ENCODE data around the gene TMEM63A.

DNA sequence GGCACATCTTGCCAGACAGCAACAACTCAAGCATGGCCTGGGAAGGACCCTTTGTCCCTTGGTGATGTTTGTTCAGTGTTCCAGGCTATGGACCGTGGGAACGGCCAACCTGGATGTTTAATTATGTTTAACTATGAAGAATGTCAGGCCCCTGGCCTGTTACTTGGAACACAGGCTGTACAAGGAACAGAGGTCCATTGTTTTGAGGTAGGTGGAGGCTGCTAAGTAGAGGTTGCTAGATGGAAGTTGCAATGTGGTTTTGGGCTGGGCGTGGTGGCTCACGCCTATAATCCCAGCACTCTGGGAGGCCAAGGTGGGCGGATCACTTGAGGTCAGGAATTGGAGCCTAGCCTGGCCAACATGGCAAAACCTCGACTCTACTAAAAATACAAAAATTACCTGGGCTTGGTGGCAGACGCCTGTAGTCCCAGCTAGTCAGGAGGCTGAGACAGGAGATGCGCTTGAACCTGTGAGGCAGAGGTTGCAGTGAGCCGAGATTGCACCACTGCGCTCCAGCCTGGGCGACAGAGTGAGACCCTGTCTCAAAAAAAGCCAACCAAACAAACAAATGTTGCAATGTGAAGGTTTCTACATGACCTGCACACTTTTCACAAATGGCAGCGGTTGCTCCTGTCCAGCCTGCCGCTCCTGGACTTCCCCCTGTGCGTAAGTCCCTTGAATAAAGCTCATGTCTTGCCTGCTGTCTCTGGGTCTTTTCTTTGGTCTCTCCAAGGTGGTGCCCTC, 9.2 kb upstream of the TMEM63A start:
- TF ChIP-seq POLR2A (IDR thresholded peaks at IDR 0.05), result no peak
- TF ChIP-seq, protein P1, sequence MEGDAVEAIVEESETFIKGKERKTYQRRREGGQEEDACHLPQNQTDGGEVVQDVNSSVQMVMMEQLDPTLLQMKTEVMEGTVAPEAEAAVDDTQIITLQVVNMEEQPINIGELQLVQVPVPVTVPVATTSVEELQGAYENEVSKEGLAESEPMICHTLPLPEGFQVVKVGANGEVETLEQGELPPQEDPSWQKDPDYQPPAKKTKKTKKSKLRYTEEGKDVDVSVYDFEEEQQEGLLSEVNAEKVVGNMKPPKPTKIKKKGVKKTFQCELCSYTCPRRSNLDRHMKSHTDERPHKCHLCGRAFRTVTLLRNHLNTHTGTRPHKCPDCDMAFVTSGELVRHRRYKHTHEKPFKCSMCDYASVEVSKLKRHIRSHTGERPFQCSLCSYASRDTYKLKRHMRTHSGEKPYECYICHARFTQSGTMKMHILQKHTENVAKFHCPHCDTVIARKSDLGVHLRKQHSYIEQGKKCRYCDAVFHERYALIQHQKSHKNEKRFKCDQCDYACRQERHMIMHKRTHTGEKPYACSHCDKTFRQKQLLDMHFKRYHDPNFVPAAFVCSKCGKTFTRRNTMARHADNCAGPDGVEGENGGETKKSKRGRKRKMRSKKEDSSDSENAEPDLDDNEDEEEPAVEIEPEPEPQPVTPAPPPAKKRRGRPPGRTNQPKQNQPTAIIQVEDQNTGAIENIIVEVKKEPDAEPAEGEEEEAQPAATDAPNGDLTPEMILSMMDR (IDR thresholded peaks at IDR 0.05), result no peak
